ENCODE results near the gene SMC3.
"Not testable (repeated sequence)": the region's sequence is repeated elsewhere in the genome, so short reads cannot be mapped to it uniquely, and the experiment has no call there.

The SMC3 gene

DNA sequence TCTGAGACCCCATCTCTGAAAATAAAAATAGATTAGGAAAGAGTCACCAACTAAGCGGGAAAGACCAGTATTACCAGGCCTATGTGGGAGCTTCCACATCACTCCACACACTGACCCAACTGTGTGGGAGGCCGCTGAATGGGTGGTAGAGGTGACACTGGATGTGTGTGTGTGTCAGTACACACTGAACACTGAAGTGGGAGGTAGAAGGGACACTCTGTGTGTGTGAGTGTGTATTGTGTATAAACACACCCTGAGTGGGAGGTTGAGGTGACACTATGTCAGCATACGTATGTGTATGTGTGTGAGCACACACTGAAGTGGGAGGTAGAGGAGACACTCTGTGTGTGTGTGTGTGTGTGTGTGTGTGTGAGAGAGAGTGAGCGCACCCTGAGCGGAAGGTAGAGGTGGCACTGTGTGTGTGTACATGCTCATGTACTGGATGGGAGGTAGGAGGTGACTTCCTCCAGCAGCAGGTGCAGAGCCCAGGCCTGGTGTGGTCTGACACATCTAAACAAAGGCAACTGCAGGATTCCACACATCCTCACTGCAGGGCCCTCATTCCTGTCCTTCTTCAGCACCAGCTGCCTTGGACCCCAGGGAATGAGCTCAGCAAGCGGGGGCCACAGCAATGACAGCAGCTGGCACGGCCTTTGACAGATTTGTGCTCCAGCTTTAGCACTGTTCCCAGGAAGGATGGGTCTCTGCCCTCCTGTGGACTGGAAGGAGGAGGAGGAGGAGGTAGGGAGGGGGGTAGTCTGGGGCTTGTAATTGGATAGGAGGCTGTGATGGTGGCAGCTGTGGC lies 50.1 kb downstream of the SMC3 start:
- no peak overlapping the region for H3K27ac ChIP-seq (ENCODE audit: low read depth, low read length)
- H3K4me1 ChIP-seq (ENCODE audit: control insufficient read depth in 5 of 5, insufficient read depth in 5 of 5, low read length in 5 of 5): no peaks in the 10 kb centered on the region
- H3K9ac ChIP-seq (ENCODE audit: low read length in 5 of 5): no peak overlapping the region
- no peak overlapping the region for H3K4me3 ChIP-seq (ENCODE audit: low read depth in 1 of 5, low read length in 5 of 5)
- H3K27me3 ChIP-seq (ENCODE audit: control insufficient read depth in 5 of 5, insufficient read depth in 4 of 5, low read length in 5 of 5): no peaks in the 10 kb centered on the region
- no peaks in the 10 kb centered on the region for H3K36me3 ChIP-seq (ENCODE audit: control insufficient read depth in 5 of 5, insufficient read depth in 5 of 5, low read length in 5 of 5)
- no peaks in the 10 kb centered on the region for H3K9me3 ChIP-seq (ENCODE audit: control insufficient read depth in 5 of 5, low read length in 5 of 5)

GRCh38 chr10:110618230-110618610 lies 50.7 kb downstream of the SMC3 start:
- Histone ChIP-seq H3K27ac (ENCODE audit: low read depth, low read length) (no peak overlapping the region), H3K27me3 (ENCODE audit: control insufficient read depth in 5 of 5, insufficient read depth in 4 of 5, low read length in 5 of 5) (no peaks in the 10 kb centered on the region), H3K4me3 (ENCODE audit: low read depth in 1 of 5, low read length in 5 of 5) (no peak overlapping the region), H3K9ac (ENCODE audit: low read length in 5 of 5) (no peak overlapping the region), H3K9me3 (ENCODE audit: control insufficient read depth in 5 of 5, low read length in 5 of 5) (no peaks in the 10 kb centered on the region), H3K36me3 (ENCODE audit: control insufficient read depth in 5 of 5, insufficient read depth in 5 of 5, low read length in 5 of 5) (no peaks in the 10 kb centered on the region), H3K4me1 (ENCODE audit: control insufficient read depth in 5 of 5, insufficient read depth in 5 of 5, low read length in 5 of 5) (no peaks in the 10 kb centered on the region)

DNA sequence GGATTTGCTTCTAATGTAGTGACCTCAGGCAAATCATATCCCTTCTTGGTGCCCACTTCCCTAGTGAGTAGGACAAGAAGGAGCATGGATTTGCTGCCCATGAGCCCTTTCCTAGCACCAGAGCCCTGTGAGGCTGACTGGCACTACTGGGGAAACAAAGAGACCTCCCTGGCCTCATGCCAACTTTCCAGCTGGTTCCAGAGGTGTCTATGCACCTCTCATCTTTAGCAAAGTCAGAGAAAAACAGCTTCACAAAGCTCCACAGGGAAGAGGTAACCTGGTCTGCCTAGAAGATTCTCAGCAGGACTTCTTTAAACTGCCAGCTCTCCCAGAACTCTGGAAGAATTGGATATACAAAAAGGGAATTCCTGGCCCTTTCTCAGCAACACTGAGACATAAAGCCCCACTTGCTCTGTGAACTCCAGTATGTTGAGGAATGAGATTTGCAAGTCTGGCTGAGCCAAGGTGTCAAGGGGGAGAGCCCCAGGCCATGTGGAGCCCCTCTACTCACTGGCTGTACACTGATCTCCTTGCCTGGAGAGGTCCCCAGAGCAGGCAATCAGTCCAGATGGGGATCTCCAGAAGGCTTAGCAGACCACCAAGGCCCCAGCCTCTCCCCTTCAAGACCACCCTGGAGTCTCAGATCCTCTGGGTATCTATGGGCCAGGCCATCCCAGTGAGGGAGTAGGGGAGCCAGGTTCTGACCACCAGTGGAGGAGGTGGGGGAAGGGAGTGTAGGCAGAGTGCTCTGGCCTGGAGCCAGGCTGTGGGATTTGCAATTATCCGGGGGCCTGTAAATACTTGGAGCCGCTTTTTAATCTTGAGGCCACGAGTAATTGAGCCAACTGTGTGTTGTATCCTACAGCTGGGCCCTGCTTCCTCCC lies 52.3 kb downstream of the SMC3 start:
- Histone ChIP-seq H3K27me3 (ENCODE audit: control insufficient read depth in 5 of 5, insufficient read depth in 4 of 5, low read length in 5 of 5) (no peaks in the 10 kb centered on the region), H3K9ac (ENCODE audit: low read length in 5 of 5) (no peak overlapping the region), H3K27ac (ENCODE audit: low read depth, low read length) (no peak overlapping the region), H3K4me1 (ENCODE audit: control insufficient read depth in 5 of 5, insufficient read depth in 5 of 5, low read length in 5 of 5) (no peaks in the 10 kb centered on the region), H3K36me3 (ENCODE audit: control insufficient read depth in 5 of 5, insufficient read depth in 5 of 5, low read length in 5 of 5) (no peaks in the 10 kb centered on the region), H3K4me3 (ENCODE audit: low read depth in 1 of 5, low read length in 5 of 5) (no peak overlapping the region), H3K9me3 (ENCODE audit: control insufficient read depth in 5 of 5, low read length in 5 of 5) (no peaks in the 10 kb centered on the region)

DNA sequence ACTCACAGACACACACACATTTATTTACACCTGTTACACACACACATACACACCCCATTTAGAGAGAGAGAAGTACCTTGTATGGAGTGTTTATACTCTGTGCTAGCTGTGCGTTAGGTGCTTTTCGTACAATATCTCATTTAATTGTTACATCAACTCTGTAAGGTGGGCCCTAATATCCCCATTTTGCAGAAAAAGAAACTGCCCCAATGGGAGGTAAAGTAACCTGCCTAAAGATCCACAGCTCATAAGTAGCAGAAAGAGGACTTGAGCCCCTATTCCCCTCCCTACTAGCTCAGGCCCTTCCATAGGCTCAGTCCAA lies 52.9 kb downstream of the SMC3 start:
- no peaks in the 10 kb centered on the region for H3K4me1 ChIP-seq (ENCODE audit: control insufficient read depth in 5 of 5, insufficient read depth in 5 of 5, low read length in 5 of 5)
- H3K27me3 ChIP-seq (ENCODE audit: control insufficient read depth in 5 of 5, insufficient read depth in 4 of 5, low read length in 5 of 5): no peaks in the 10 kb centered on the region
- no peaks in the 10 kb centered on the region for H3K36me3 ChIP-seq (ENCODE audit: control insufficient read depth in 5 of 5, insufficient read depth in 5 of 5, low read length in 5 of 5)
- no peaks in the 10 kb centered on the region for H3K9me3 ChIP-seq (ENCODE audit: control insufficient read depth in 5 of 5, low read length in 5 of 5)
- no peak overlapping the region for H3K27ac ChIP-seq (ENCODE audit: low read depth, low read length)
- no peak overlapping the region for H3K9ac ChIP-seq (ENCODE audit: low read length in 5 of 5)
- no peak overlapping the region for H3K4me3 ChIP-seq (ENCODE audit: low read depth in 1 of 5, low read length in 5 of 5)

DNA sequence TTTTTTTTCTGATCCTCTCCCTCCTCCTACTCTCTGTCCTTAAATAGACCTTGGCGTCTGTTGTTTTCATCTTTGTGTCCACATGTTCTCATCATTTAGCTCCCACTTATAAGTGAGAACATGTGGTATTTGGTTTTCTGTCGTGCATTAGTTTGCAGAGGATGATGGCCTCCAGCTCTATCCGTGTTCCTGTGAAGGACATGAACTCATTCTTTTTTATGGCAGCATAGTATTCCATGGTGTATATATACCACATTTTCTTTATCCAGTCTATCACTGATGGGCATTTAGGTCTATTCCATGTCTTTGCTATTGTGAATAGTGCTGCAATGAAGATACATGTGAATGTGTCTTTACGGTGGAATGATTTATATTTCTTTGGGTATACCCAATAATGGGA lies 55.8 kb downstream of the SMC3 start:
- H3K27me3 ChIP-seq (ENCODE audit: control insufficient read depth in 5 of 5, insufficient read depth in 4 of 5, low read length in 5 of 5); H3K4me1 ChIP-seq (ENCODE audit: control insufficient read depth in 5 of 5, insufficient read depth in 5 of 5, low read length in 5 of 5); H3K9ac ChIP-seq (ENCODE audit: low read length in 5 of 5): not testable (repeated sequence)

GRCh38 chr10:110625356-110625894 lies 57.9 kb downstream of the SMC3 start:
- H3K36me3 ChIP-seq (ENCODE audit: control insufficient read depth in 5 of 5, insufficient read depth in 5 of 5, low read length in 5 of 5): no peaks in the 10 kb centered on the region
- no peak overlapping the region for H3K9ac ChIP-seq (ENCODE audit: low read length in 5 of 5)
- no peaks in the 10 kb centered on the region for H3K4me1 ChIP-seq (ENCODE audit: control insufficient read depth in 5 of 5, insufficient read depth in 5 of 5, low read length in 5 of 5)
- H3K9me3 ChIP-seq (ENCODE audit: control insufficient read depth in 5 of 5, low read length in 5 of 5): peaks cover 0 to 3% (median 0%) of the 10 kb centered on the region in 5 donors
- no peak overlapping the region for H3K27ac ChIP-seq (ENCODE audit: low read depth, low read length)
- no peaks in the 10 kb centered on the region for H3K27me3 ChIP-seq (ENCODE audit: control insufficient read depth in 5 of 5, insufficient read depth in 4 of 5, low read length in 5 of 5)
- no peak overlapping the region for H3K4me3 ChIP-seq (ENCODE audit: low read depth in 1 of 5, low read length in 5 of 5)

More for the DNA sequence above, 55.8 kb downstream of the SMC3 start:
- not testable (repeated sequence) for H3K4me3 ChIP-seq (ENCODE audit: low read depth in 1 of 5, low read length in 5 of 5); H3K9me3 ChIP-seq (ENCODE audit: control insufficient read depth in 5 of 5, low read length in 5 of 5); H3K27ac ChIP-seq (ENCODE audit: low read depth, low read length); H3K36me3 ChIP-seq (ENCODE audit: control insufficient read depth in 5 of 5, insufficient read depth in 5 of 5, low read length in 5 of 5)

GRCh38 chr10:110625951-110626855 lies 58.7 kb downstream of the SMC3 start:
- Histone ChIP-seq H3K27ac (ENCODE audit: low read depth, low read length) (no peak overlapping the region), H3K36me3 (ENCODE audit: control insufficient read depth in 5 of 5, insufficient read depth in 5 of 5, low read length in 5 of 5) (no peaks in the 10 kb centered on the region), H3K4me1 (ENCODE audit: control insufficient read depth in 5 of 5, insufficient read depth in 5 of 5, low read length in 5 of 5) (no peaks in the 10 kb centered on the region), H3K27me3 (ENCODE audit: control insufficient read depth in 5 of 5, insufficient read depth in 4 of 5, low read length in 5 of 5) (no peaks in the 10 kb centered on the region), H3K4me3 (ENCODE audit: low read depth in 1 of 5, low read length in 5 of 5) (no peak overlapping the region), H3K9me3 (ENCODE audit: control insufficient read depth in 5 of 5, low read length in 5 of 5) (peaks cover 0 to 3% (median 0%) of the 10 kb centered on the region in 5 donors), H3K9ac (ENCODE audit: low read length in 5 of 5) (no peak overlapping the region)

DNA sequence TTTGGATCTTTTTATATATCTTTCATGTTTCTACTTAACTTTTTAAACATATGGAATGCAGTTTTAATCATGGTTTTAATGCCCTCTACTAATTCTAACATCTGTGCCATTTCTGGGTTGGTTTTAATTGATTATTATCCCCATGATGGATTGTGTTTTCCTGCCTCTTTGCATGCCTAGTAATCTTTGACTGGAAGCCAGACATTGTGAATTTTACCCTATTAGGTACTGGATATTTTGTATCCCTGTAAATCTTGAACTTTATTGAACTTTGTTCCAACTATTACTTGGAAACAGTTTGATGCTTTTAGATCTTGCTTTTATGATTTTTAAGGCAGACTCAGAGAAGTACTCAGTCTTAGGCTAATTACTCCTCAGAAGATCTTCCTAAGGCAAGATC lies 60.7 kb downstream of the SMC3 start:
- H3K36me3 ChIP-seq (ENCODE audit: control insufficient read depth in 5 of 5, insufficient read depth in 5 of 5, low read length in 5 of 5): no peaks in the 10 kb centered on the region
- no peak overlapping the region for H3K9ac ChIP-seq (ENCODE audit: low read length in 5 of 5)
- no peaks in the 10 kb centered on the region for H3K27me3 ChIP-seq (ENCODE audit: control insufficient read depth in 5 of 5, insufficient read depth in 4 of 5, low read length in 5 of 5)
- peaks cover 0 to 3% (median 0%) of the 10 kb centered on the region in 5 donors for H3K9me3 ChIP-seq (ENCODE audit: control insufficient read depth in 5 of 5, low read length in 5 of 5)
- no peak overlapping the region for H3K27ac ChIP-seq (ENCODE audit: low read depth, low read length)
- no peak overlapping the region for H3K4me3 ChIP-seq (ENCODE audit: low read depth in 1 of 5, low read length in 5 of 5)
- H3K4me1 ChIP-seq (ENCODE audit: control insufficient read depth in 5 of 5, insufficient read depth in 5 of 5, low read length in 5 of 5): no peaks in the 10 kb centered on the region

DNA sequence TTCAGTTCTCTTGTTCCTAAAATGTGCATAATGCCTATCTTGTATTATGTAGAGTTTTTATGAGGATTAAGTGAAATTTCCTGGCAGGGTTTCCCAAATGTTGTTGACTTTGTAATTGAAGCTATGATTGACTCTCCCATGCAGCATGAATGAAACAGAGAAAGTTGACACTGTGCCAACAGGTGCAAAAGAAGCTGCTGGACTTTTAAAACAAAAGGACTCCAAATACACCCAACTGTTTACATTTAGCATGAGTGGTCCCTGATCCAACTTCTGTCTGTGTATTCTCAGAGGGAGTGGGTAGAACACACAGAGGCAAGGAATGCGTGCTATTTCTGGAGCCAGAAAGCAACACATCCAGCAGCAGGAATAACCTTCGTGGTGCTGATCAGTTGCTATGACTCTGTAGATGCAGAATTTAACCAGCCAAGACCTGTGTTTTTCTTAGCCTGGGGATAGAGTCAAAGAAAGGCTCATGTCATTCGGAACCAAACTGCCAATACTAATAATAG lies 62.2 kb downstream of the SMC3 start:
- H3K27ac ChIP-seq (ENCODE audit: low read depth, low read length): no peak overlapping the region
- H3K9me3 ChIP-seq (ENCODE audit: control insufficient read depth in 5 of 5, low read length in 5 of 5): peaks cover 0 to 3% (median 0%) of the 10 kb centered on the region in 5 donors
- H3K36me3 ChIP-seq (ENCODE audit: control insufficient read depth in 5 of 5, insufficient read depth in 5 of 5, low read length in 5 of 5): no peaks in the 10 kb centered on the region
- no peak overlapping the region for H3K4me3 ChIP-seq (ENCODE audit: low read depth in 1 of 5, low read length in 5 of 5)
- H3K4me1 ChIP-seq (ENCODE audit: control insufficient read depth in 5 of 5, insufficient read depth in 5 of 5, low read length in 5 of 5): peaks cover 0 to 3% (median 2%) of the 10 kb centered on the region in 5 donors
- H3K27me3 ChIP-seq (ENCODE audit: control insufficient read depth in 5 of 5, insufficient read depth in 4 of 5, low read length in 5 of 5): peaks cover 0 to 2% (median 0%) of the 10 kb centered on the region in 5 donors
- H3K9ac ChIP-seq (ENCODE audit: low read length in 5 of 5): no peak overlapping the region

All from subcutaneous abdominal adipose tissue (tissue), 5 donors.